Measurements from ENCODE around the gene RAB4A. TPM values are rescaled to one million over a fixed set of nuclear protein-coding genes. Genes with fewer than 3 reads are reported as not detected.

RAB4A gene
- total RNA-seq, 1 experiment from 2014 or later = 66.7 TPM

- Mint-ChIP-seq H3K4me3 (no peak overlapping the region; a peak in 1 of 5 replicates), H3K4me1 (peaks cover 37 to 38% of the 10 kb centered on the region in 2 experiments), H3K36me3 (ENCODE audit: insufficient read depth in 1 of 3, low read depth in 3 of 3) (peaks cover 8 to 15% (median 14%) of the 10 kb centered on the region in 3 experiments), H3K9me3 (peaks cover 7% of the 10 kb centered on the region in 2 experiments; a peak in 4 of 5 replicates), H3K27ac (no peak overlapping the region), H3K27me3 (ENCODE audit: low read depth) (peaks cover 10% of the 10 kb centered on the region)
- Histone ChIP-seq H3K79me1 (ENCODE audit: insufficient read depth, low read depth, low read length, poor library complexity, severe bottlenecking) (peaks cover 6% of the 10 kb centered on the region), H3T11ph (ENCODE audit: low read length) (no peak overlapping the region), H3K9me3 (ENCODE audit: control insufficient read depth, low read depth, low read length) (no peaks in the 10 kb centered on the region), H2BK20ac (ENCODE audit: low read depth, low read length, poor library complexity, severe bottlenecking) (no peak overlapping the region), H4K91ac (ENCODE audit: insufficient read length, low read depth, low read length) (no peak overlapping the region), H2BK120ac (ENCODE audit: low read depth, low read length, poor library complexity, severe bottlenecking) (no peak overlapping the region), H2BK12ac (ENCODE audit: insufficient read length, low read depth, low read length) (no peak overlapping the region), H4K8ac (replicated peaks; ENCODE audit: insufficient read length, low read depth, low read length) (no peak overlapping the region), H3K14ac (ENCODE audit: insufficient read depth, low read length) (no peak overlapping the region), H4K5ac (ENCODE audit: insufficient read length, low read depth, low read length) (no peak overlapping the region), H3K79me2 (ENCODE audit: insufficient read depth, low read length) (peaks cover 34% of the 10 kb centered on the region; the same call in 1 of the 2 replicates), H3K4me1 (ENCODE audit: insufficient read depth, low read length) (peaks cover 2% of the 10 kb centered on the region; the same call in 1 of the 2 replicates), H2AFZ (ENCODE audit: low read length) (no peak overlapping the region), H3K27ac (ENCODE audit: insufficient read length, low read depth, low read length) (no peak overlapping the region), H3K4ac (ENCODE audit: low read depth, low read length) (no peak overlapping the region), H3K56ac (ENCODE audit: insufficient read length, low read depth, low read length) (no peak overlapping the region), H3K9ac (ENCODE audit: extremely low read depth, insufficient read length, low read length) (peak overlapping the region; percentile 10), H3K23ac (ENCODE audit: insufficient read length, low read depth, low read length) (no peak overlapping the region), H4K20me1 (ENCODE audit: control insufficient read depth, insufficient read depth, insufficient read length) (no peaks in the 10 kb centered on the region), H3K23me2 (ENCODE audit: insufficient read length, low read depth, low read length, poor library complexity, severe bottlenecking) (peaks cover 4% of the 10 kb centered on the region), H2BK15ac (ENCODE audit: low read depth, low read length) (no peak overlapping the region), H2BK5ac (ENCODE audit: insufficient read length, low read length) (no peak overlapping the region), H2AK5ac (ENCODE audit: insufficient read length, low read length) (no peak overlapping the region), H3K27me3 (ENCODE audit: insufficient read depth, low read length) (no peaks in the 10 kb centered on the region), H3K4me2 (ENCODE audit: insufficient read depth, insufficient read length, low read length) (peak overlapping the region; percentile 59), H3K18ac (ENCODE audit: insufficient read length, low read depth, low read length) (no peak overlapping the region)
- TF ChIP-seq CTCF (conservative IDR thresholded peaks at IDR 0.05) = no peak
- whole genome bisulfite sequencing (ENCODE audit: extremely low coverage, insufficient read length, low lambda C conversion rate) = no CpG with 5 or more reads among the region's 4 CpGs
- DNase-seq = no peak
Observed at GRCh38 chr1:229339086-229339485, 68.2 kb downstream of the RAB4A start.
